Inferior parietal cortex (tissue), 1 donor: ENCODE data around the gene CGB8.
"Not testable (repeated sequence)": the region's sequence is repeated elsewhere in the genome, so short reads cannot be mapped to it uniquely, and the experiment has no call there.

ENCODE experiments used
- DNase-seq: peaks from one replicate; pipeline ENCODE4 v3.0.0-alpha.2; 2016; ENCODE audit errors: extremely low spot score

CGB8 gene

DNA sequence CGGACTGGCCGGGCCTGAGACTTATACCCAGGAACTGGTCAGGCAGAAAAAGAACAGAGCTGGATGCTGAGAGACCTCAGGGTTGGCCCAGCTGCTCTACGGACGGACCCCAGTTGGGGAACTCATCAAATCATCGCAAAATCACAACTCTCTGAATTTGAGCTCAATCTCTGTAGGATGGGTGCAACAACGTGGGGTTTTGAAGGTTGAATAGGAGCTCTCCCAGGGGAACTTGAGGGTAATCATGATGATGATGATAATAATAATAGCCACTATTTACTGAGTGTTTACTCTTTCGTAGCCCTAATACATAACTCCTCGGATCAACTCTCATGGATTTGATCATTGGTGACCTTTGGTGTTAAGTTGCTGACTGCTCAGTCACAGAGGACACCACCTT is 18.6 kb downstream of the CGB8 start:
- DNase-seq: not testable (repeated sequence)

GRCh38 chr19:49029749-49030148 is 19.2 kb downstream of the CGB8 start:
- DNase-seq: not testable (repeated sequence)

DNA sequence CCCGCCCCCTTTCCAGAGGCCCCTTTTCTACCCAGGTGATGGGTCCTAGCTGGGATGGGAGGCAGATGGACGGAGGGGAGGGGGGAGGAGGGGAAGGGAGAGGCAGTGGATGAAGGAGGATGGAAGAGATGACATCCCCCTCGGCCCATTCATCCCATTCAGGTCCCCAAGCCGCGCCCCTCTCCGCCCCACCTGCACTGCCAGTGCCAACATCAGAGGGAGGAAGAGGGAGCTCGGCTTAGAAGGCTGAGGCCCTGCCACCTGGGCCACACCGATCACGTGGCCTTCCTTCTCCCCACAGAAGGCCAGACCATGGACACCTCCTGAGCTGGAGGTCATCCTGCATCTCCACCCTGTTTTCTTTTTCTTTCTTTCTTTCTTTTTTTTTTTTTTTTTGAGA is 20.2 kb downstream of the CGB8 start:
- not testable (repeated sequence) for DNase-seq

DNA sequence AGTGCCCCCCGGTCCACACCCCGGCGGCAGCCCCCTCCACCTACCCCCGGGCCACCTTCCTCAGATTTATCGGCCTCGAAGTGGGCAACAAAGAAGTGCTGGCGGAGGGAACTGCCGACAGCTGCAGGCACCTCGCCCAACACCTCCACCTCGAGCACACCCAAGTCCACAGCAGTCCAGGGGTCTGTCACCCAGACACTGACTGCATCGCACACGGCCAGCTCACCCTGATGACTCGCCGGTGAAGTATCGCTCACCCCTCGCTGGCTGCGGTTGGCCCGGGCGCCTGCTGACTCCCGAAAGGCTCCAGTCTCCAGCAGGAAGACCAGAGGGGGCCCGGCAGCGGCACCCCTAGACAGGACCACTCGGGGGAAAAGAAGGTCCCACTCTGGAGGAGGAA is 23.3 kb downstream of the CGB8 start:
- DNase-seq: not testable (repeated sequence)

GRCh38 chr19:49025088-49025487 is 23.8 kb downstream of the CGB8 start:
- not testable (repeated sequence) for DNase-seq

DNA sequence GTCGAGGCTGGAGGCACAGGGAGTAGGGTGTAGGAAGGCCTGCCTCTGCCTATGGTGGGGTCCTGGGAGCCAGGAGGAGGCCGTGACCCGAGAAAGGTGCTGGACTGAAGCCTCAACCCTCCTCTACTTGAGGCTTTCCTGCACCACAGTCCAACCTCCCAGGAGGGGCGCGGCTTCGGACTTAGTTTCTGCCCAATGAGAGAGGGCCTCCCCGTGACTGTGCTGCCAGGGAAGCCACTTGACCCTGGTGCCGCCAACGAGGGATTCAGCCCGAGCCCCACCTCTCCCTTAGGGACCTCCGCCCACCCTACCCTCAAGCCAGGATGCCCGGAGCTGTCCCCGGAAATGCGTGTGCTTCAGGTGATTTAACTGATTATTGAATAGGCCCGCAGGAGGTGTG is 24.7 kb downstream of the CGB8 start, which contains the start of gene CGB3:
CGB3 (minus strand) TSS at position 101 of the 400 bp plus-strand sequence. CDS start 362 bp downstream, outside the sequence.
- not testable (repeated sequence) for DNase-seq

- no peak for DNase-seq
Observed at GRCh38 chr19:49022116-49022515, 26.8 kb downstream of the CGB8 start.

GRCh38 chr19:49020931-49021895 is 27.7 kb downstream of the CGB8 start:
- no peak for DNase-seq

DNA sequence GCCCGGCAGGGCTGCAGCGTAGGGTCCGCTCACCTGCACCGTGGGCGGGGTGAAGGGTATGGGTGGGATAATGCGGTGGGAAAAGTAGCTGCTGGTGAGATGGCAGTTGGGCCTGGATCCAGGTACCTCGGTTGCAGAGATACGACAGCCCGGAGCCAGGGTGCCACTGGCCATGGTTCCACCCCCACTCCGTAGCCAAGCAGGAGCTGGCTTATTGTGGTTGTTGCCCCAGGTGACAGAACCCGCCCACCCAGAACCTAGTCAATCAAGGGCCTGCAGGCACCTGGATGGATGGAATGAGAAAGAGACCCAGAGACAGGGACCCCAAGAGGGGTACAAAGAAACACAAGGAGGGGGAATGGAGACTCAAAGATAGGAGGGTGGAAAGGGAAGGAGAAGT is 28.6 kb downstream of the CGB8 start:
- DNase-seq: no peak

GRCh38 chr19:49019242-49019932 is 29.5 kb downstream of the CGB8 start:
- DNase-seq: no peak

DNA sequence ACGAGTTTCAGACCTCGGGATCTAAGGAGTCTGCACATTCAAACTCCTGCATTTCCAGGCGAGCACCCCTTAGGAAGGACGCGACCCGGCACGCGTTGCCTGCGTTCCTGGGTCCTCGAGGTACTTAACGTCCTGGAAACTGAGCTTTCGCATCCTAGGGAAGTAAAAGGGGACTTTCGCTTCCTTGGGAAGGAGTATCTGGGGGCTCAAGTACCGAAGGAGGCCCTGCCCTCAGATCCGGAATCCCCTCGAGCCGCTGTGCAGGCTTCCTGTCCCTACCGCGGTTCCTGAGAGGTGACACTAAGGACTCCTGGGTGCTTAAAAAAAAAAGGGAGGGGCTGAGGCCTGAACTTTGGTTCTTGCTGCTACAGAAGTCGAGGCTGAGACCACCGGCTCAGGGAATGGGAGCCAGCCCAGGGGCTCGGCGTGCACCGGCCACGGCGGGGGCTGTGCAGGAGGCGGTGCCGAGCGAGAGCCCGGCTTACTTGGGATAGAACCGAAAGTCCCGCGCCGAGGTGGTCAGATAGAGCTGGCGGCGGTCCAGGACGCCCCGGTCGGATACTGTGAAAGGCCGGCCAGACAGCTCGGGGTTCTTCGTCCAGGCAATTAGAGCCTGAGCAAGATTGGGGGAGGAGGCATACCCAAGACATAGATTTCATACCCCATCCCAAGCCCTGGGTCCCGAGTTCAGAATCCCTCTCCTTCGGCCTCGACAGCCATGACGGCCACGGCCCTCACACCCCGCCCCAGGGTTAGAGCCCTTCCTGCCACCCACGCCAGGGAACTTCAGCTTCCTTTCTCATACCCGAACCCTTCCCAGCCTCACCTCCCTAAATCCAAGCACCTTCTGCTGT is 30.3 kb downstream of the CGB8 start:
- DNase-seq: not testable (repeated sequence)

- DNase-seq: no peak
Observed at GRCh38 chr19:49017666-49018351, 31.1 kb downstream of the CGB8 start.

DNA sequence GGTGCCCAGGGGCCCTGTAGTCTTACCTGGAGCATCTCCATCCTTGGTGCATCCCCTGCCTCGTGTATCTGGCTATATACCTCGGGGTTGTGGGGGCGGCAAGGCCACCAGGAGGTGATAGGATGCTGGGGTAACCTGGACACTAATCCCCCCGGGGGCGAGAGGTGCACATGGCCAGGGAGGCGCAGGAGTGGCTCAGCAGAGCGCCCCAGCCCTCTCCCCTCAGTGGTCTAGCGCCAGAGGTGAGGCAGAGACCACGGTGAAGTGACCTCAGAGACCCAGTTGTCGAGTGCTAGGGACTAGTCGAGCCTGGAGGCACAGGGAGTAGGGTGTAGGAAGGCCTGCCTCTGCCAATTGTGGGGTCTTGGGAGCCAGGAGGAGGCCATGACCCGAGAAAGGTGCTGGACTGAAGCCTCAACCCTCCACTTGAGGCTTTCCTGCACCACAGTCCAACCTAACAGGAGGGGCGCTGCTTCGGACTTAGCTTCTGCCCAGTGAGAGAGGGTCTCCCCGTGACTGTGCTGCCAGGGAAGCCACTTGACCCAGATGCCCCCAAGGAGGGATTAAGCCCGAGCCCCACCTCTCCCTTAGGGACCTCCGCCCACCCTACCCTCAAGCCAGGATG is 31.8 kb downstream of the CGB8 start, which contains the start of gene LHB:
LHB (minus strand) TSS at position 51 of the 625 bp plus-strand sequence; CDS start at position 41, 10 bp downstream.
- no peak for DNase-seq

- no peak for DNase-seq
Observed at GRCh38 chr19:49016067-49016839, 32.7 kb downstream of the CGB8 start.

- DNase-seq: no peak
Observed at GRCh38 chr19:49014870-49015255, 34.0 kb downstream of the CGB8 start.

DNA sequence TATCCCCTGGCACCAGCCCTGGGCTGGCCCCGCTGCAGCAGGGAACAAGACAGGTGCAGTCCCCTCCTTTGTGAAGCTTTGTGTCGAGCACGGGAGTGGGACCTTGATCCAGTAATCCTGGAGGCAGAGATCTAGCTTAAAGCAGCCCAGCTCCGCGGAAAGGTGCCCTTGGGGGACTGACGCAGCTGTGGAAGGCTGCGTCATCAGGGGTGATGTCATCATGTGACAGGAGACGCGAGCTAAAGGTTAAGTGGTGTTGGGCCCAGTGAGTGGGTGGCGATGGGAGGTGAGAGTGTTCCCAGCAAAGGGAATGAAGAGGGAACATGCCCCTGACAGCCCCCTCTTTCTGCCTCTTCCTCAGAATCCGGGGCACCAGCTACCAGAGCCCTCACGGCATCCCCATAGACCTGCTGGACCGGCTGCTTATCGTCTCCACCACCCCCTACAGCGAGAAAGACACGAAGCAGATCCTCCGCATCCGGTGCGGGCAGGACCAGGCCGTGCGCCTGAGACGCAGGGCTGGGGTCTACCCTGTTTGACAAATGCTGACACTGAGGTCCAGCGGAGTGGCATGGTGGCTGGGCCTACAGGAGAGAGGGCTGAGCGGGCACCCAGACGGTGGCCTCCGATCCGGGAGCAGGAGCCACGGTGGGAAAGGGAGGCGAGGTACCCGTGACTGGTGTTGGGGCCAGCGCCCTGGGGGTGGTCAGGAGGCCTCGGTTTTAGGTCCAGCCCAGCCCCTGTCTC is 34.6 kb downstream of the CGB8 start:
- no peak for DNase-seq

DNA sequence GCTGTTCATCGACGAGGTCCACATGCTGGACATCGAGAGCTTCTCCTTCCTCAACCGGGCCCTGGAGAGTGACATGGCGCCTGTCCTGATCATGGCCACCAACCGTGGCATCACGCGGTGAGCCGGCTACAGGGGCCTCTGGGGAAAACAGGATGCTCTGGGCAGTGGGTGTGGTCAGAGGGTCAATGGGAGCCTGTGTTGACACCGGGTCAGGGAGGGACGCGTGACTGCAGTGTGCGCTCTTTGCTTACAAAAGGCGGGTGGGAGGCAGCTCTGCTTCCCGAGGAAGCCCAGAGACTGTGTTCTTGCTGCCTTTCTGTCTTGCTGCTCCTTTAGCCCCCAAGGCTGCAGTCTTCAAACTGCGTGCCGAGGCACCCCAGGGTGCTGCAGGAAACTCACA is 37.7 kb downstream of the CGB8 start:
- DNase-seq: no peak

- DNase-seq: no peak
Observed at GRCh38 chr19:49010453-49010852, 38.5 kb downstream of the CGB8 start.

GRCh38 chr19:49009828-49010227 is 39.1 kb downstream of the CGB8 start:
- DNase-seq: no peak
